HepG2 (cell line): Measurements from ENCODE around the gene PARVA. TPM values are rescaled to one million over a fixed set of nuclear protein-coding genes. Genes with fewer than 3 reads are reported as not detected.

Experiments
- ATAC-seq: fragments of 200-7000 bp; cut with Tn5 transposase; 3 replicates; pipeline ENCODE4 v1.9.1; 2020; ENCODE audit warnings: mild to moderate bottlenecking, moderate library complexity
- BruUV-seq: library from RNA; stranded (reverse); fragments of 400-500 nt; replicated peaks from 2 replicates; lab custom pipeline; 2021; lab: Mats Ljungman, UMichigan
- CTCF ChIA-PET: fragments of 300-600 bp; formaldehyde crosslinking; extraction: SDS; loops from one replicate; lab custom pipeline; 2021; ENCODE audit warnings: low total read pairs, inconsistent platforms, low intra/inter-chr PET ratio; lab: Yijun Ruan, JAX
- POLR2A ChIA-PET: fragments of 350-600 bp; sonication (Branson Sonifier 250); formaldehyde crosslinking; loops from one replicate; lab custom pipeline; 2020; ENCODE audit warnings: antibody characterized with exemption, inconsistent platforms; lab: Yijun Ruan, JAX
- DNase-seq: peaks from one replicate; pipeline ENCODE4 v3.0.0-alpha.2; 2015; ENCODE audit warnings: low spot score
- FAIRE-seq: peaks from 3 replicates; lab custom pipeline; 2011; peaks lifted over from hg19 to GRCh38; lab: Jason Lieb, UNC
- H2AFZ ChIP-seq: one replicate; pipeline ENCODE4 v1.6.1; 2011; ENCODE audit warnings: low read length, inconsistent platforms
- H3K27ac ChIP-seq: fragments of 300-600 bp; 3 replicates; pipeline ENCODE4 v1.8.0; 2011; ENCODE audit warnings: mixed run types, mild to moderate bottlenecking, mixed read lengths, low read length, inconsistent platforms; ENCODE audit not compliant: insufficient read depth; ENCODE audit errors: extremely low read length
- H3K27me3 ChIP-seq, 2 experiments: fragments of 200-600 bp in 1 of 2; 2 replicates in 1 of 2; 3 replicates in 1 of 2; pipeline versions ENCODE4 v1.6.0 to v1.8.0; 2011; ENCODE audit warnings: low read length in 2 of 2, mild to moderate bottlenecking in 2 of 2, moderate library complexity in 2 of 2, inconsistent platforms in 1 of 2; ENCODE audit not compliant: insufficient read depth in 2 of 2, control insufficient read depth in 1 of 2
- H3K36me3 ChIP-seq, 2 experiments: fragments of 200-600 bp in 1 of 2; replicated peaks in 1 of 2; 2 replicates in 1 of 2; 3 replicates in 1 of 2; pipeline versions ENCODE4 v1.5.1 to v1.8.0; 2011; ENCODE audit warnings: low read length in 2 of 2, inconsistent platforms in 1 of 2; ENCODE audit not compliant: insufficient read depth in 2 of 2, control insufficient read depth in 1 of 2
- H3K4me1 ChIP-seq: 2 replicates; pipeline ENCODE4 v1.5.1; 2012; ENCODE audit warnings: low read length, inconsistent platforms; ENCODE audit not compliant: insufficient read depth
- H3K4me2 ChIP-seq: 2 replicates; pipeline ENCODE4 v1.6.0; 2011; ENCODE audit warnings: low read depth, low read length, inconsistent platforms
- H3K4me3 ChIP-seq, 3 experiments: fragments of 200-600 bp in 1 of 3; sonication (generic), shearing (Covaris generic) in 1 of 3; replicated peaks in 1 of 3; 2 replicates each; pipeline ENCODE4 v1.5.1; 2011 to 2016; ENCODE audit warnings: low read length in 3 of 3, inconsistent platforms in 2 of 3, low read depth in 2 of 3, mild to moderate bottlenecking in 2 of 3, control low read depth in 1 of 3, mixed read lengths in 1 of 3; ENCODE audit not compliant: insufficient read depth in 1 of 3
- H3K79me2 ChIP-seq: one replicate; pipeline ENCODE4 v1.6.1; 2011; ENCODE audit warnings: low read length, inconsistent platforms; ENCODE audit not compliant: insufficient read depth
- H3K9ac ChIP-seq: 2 replicates; pipeline ENCODE4 v1.6.0; 2011; ENCODE audit warnings: mild to moderate bottlenecking, low read depth, low read length, inconsistent platforms; ENCODE audit not compliant: insufficient read depth
- H3K9me3 ChIP-seq: 2 replicates; pipeline ENCODE4 v1.5.1; 2012; ENCODE audit warnings: mild to moderate bottlenecking, low read length
- H4K20me1 ChIP-seq: 2 replicates; pipeline ENCODE4 v1.6.0; 2011; ENCODE audit warnings: inconsistent platforms, mild to moderate bottlenecking, low read length, moderate library complexity; ENCODE audit not compliant: insufficient read depth
- DBP ChIP-seq: sonication (generic); formaldehyde crosslinking; IDR thresholded peaks from 2 replicates; pipeline ENCODE4 v1.4.0; 2020; ENCODE audit warnings: missing genetic modification reagents; ENCODE audit errors: not compliant biosample characterization
- FOXK1 ChIP-seq: sonication (generic); formaldehyde crosslinking; IDR thresholded peaks from 2 replicates; pipeline ENCODE4 v1.4.0; 2020; ENCODE audit warnings: low read depth, missing genetic modification reagents, borderline replicate concordance
- GPBP1L1 ChIP-seq: sonication (generic); formaldehyde crosslinking; IDR thresholded peaks from 2 replicates; pipeline ENCODE4 v1.5.0; 2020; ENCODE audit warnings: mild to moderate bottlenecking, missing genetic modification reagents
- KDM1A ChIP-seq: IDR thresholded peaks from 2 replicates; pipeline ENCODE4 v1.6.1; 2016; ENCODE audit warnings: missing compliant biosample characterization
- NR0B2 ChIP-seq: sonication (generic); formaldehyde crosslinking; IDR thresholded peaks from 2 replicates; pipeline ENCODE4 v1.4.0; 2020; ENCODE audit warnings: mild to moderate bottlenecking, missing genetic modification reagents
- PHF5A ChIP-seq: IDR thresholded peaks from one replicate; pipeline ENCODE4 v1.6.1; 2018; ENCODE audit warnings: low read depth, missing genetic modification reagents; ENCODE audit not compliant: unreplicated experiment
- POLR2G ChIP-seq: fragments of 200-400 bp; formaldehyde crosslinking; IDR thresholded peaks from 2 replicates; pipeline ENCODE4 v1.6.1; 2018; ENCODE audit warnings: mild to moderate bottlenecking, low read depth, low read length, moderate library complexity
- SKIL ChIP-seq: sonication (generic); formaldehyde crosslinking; IDR thresholded peaks from 2 replicates; pipeline ENCODE4 v1.8.0; 2022; ENCODE audit warnings: missing genetic modification reagents, mild to moderate bottlenecking, moderate library complexity, borderline replicate concordance
- SMYD3 ChIP-seq: sonication (generic); formaldehyde crosslinking; IDR thresholded peaks from 2 replicates; pipeline ENCODE4 v1.8.1; 2023; ENCODE audit warnings: mild to moderate bottlenecking, missing genetic modification reagents
- STAT5B ChIP-seq: sonication (generic); formaldehyde crosslinking; IDR thresholded peaks from 2 replicates; pipeline ENCODE4 v1.4.0; 2020; ENCODE audit warnings: missing genetic modification reagents
- ZFP36L1 ChIP-seq: sonication (generic); formaldehyde crosslinking; IDR thresholded peaks from 2 replicates; pipeline ENCODE4 v1.8.0; 2022; ENCODE audit warnings: mild to moderate bottlenecking, missing genetic modification reagents, moderate library complexity
- ZFP91 ChIP-seq: sonication (generic); formaldehyde crosslinking; IDR thresholded peaks from 2 replicates; pipeline ENCODE4 v1.9.0; 2022; ENCODE audit warnings: missing genetic modification reagents, mild to moderate bottlenecking, borderline replicate concordance
- ZGPAT ChIP-seq: IDR thresholded peaks from 2 replicates; pipeline ENCODE4 v1.6.1; 2016; ENCODE audit warnings: mild to moderate bottlenecking
- ZNF282 ChIP-seq: fragments of 450-650 bp; IDR thresholded peaks from 2 replicates; pipeline ENCODE4 v1.6.1; 2018; ENCODE audit not compliant: partially characterized antibody
- ZNF333 ChIP-seq: sonication (generic); formaldehyde crosslinking; IDR thresholded peaks from 2 replicates; pipeline ENCODE4 v1.4.0; 2020; ENCODE audit warnings: mild to moderate bottlenecking, missing genetic modification reagents, borderline replicate concordance
- ZNF431 ChIP-seq: sonication (generic); formaldehyde crosslinking; IDR thresholded peaks from 2 replicates; pipeline ENCODE4 v1.9.0; 2022; ENCODE audit warnings: missing genetic modification reagents, low read depth, mild to moderate bottlenecking, borderline replicate concordance
- ZNF644 ChIP-seq: IDR thresholded peaks from 2 replicates; pipeline ENCODE4 v1.6.1; 2016; ENCODE audit warnings: low read depth
- WGBS: methylation state at CpG from one replicate; pipeline ENCODE4 v1.1.6; 2017; ENCODE audit warnings: low lambda C conversion rate; 5-methylcytosine and 5-hydroxymethylcytosine counted together
- in situ Hi-C: cut with HindIII; loops from 2 replicates; pipeline ENCODE4 v1.10.0; 2017; ENCODE audit warnings: low pct_unique_long_range_greater_than_20kb; ENCODE audit not compliant: extremely low pct_ligation_motif_present
- intact Hi-C: fragments of 100-400 bp; cut with micrococcal nuclease; formaldehyde crosslinking; loops from one replicate; pipeline ENCODE4 v1.10.0; 2022; ENCODE audit not compliant: unreplicated experiment
- polyA plus RNA-seq, 8 experiments: library from polyadenylated mRNA; depleted of rRNA in 3 of 8; stranded (reverse) in 7 of 8; unstranded in 1 of 8; fragments of >200 nt; fragmentation: Illumina TruSeq in 4 of 8; extraction: Trizol in 4 of 8; gene quantifications; 2 replicates each; pipeline versions ENCODE4 v1.2.1 to v1.2.3, GENCODE V29; 2011 to 2016; ENCODE audit warnings: low read depth in 4 of 8, missing spikeins in 1 of 8, mixed read lengths in 1 of 8; ENCODE audit not compliant: insufficient read depth in 1 of 8
- total RNA-seq, 5 experiments: library from RNA; depleted of rRNA; stranded (reverse); fragments of >200 nt; fragmentation: Illumina TruSeq; extraction: Trizol; gene quantifications; 2 replicates each; pipeline ENCODE4 v1.2.3, GENCODE V29; 2016; ENCODE audit warnings: low read depth in 1 of 5

The PARVA gene
- total and polyA plus RNA-seq, 2 of the 13 experiments (the other 11 are each of a cell fraction or from before 2014, with no cell fraction given): 5.9 to 9.1 TPM

GRCh38 chr11:12386309-12386708, 8.9 kb downstream of the PARVA start:
- no TSS peak for BruUV-seq
- in situ Hi-C loops: no loop called here
- ChIA-PET CTCF (no interaction called here), POLR2A (interaction anchor here (3.9 kb wide), 1 partner anchor 9 kb away, joined by 20 read pairs; the partner anchor contains the start of gene PARVA)
- peaks cover 46% of the 10 kb centered on the region for H3K4me1 ChIP-seq
- peak overlapping the region; percentile 2 for H3K27ac ChIP-seq
- H3K9me3 ChIP-seq: no peaks in the 10 kb centered on the region
- 97% methylated on average over 1 of the region's 1 CpG for WGBS
- FAIRE-seq (no peak), DNase-seq (no peak), ATAC-seq (peak; percentile 80)
- H3K36me3 ChIP-seq: no peaks in the 10 kb centered on the region
- intact Hi-C loops: no loop called here
- H3K27me3 ChIP-seq: no peaks in the 10 kb centered on the region
- no peaks in the 10 kb centered on the region for H4K20me1 ChIP-seq
- 0 out of 2 replicates have a peak overlapping the region, but pooled peaks have one; percentile 21 for H3K4me2 ChIP-seq
- no peaks in the 10 kb centered on the region for H3K79me2 ChIP-seq
- no peak overlapping the region for H2AFZ ChIP-seq
- no peak overlapping the region for H3K9ac ChIP-seq
- H3K4me3 ChIP-seq: no peak overlapping the region
- TF ChIP-seq SMYD3 (CRISPR knock-in tag): no peak
- TF ChIP-seq STAT5B (CRISPR knock-in tag): no peak
- TF ChIP-seq ZNF333 (CRISPR knock-in tag): no peak
- TF ChIP-seq ZFP91 (CRISPR knock-in tag): no peak
- no peak for TF ChIP-seq ZNF644 (CRISPR knock-in tag)
- no peak for TF ChIP-seq ZNF431
- TF ChIP-seq ZGPAT (CRISPR knock-in tag): no peak
- TF ChIP-seq NR0B2: no peak
- TF ChIP-seq KDM1A (CRISPR knock-in tag): no peak
- no peak for TF ChIP-seq FOXK1
- no peak for TF ChIP-seq DBP (CRISPR knock-in tag)
- no peak for TF ChIP-seq GPBP1L1 (CRISPR knock-in tag)
- no peak for TF ChIP-seq PHF5A (CRISPR knock-in tag)
- TF ChIP-seq ZFP36L1: no peak
- no peak for TF ChIP-seq ZNF282
- no peak for TF ChIP-seq SKIL (CRISPR knock-in tag)
- TF ChIP-seq POLR2G: no peak
